Measurements from ENCODE around the gene GSS.

GSS gene

DNA sequence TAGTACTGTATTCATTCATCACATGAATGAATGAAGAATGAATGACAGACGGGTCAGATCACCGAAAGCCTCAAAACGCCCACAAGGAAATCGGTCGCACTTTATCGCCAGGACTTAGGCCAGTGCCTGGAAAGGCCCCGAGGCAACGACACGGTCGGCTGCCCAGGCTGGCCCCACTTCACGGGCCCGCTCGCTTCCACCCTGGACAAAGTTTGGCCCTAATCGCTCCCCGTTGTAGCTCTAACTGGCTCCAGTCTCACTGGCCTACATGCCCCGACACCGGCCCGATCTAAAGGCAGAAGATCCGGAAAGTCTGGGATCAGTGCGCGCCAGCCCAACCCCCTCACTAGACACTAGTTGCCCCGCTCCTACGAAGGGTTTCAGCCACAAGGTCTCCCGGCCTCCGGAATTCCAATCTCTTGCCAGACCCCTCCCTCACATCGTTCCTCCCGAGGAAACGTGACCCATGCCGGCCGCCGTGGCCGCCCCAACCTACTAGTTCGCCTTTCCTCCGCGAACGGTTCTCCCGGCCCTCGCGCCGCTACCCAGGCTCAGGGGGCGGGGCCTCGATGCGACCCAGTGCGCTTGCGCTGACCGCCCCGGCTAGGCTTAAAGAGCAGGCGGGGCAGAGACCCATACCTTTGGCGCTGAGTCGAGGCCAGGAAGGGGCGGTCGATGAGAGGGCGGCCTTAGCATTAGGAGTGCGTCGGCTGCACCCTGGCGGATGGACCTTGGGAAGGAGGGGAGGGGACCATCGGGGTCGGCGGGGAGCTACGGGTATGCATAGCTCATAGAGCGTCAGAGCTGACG lies at the start of gene GSS, which contains the start of gene MYH7B:
GSS (minus strand) TSS at position 576 of the 810 bp plus-strand sequence. CDS start 3,954 bp downstream, outside the sequence.
MYH7B (plus strand) TSS at position 638 of the 810 bp plus-strand sequence. CDS start 22,138 bp downstream, outside the sequence.
- DNase-seq = peak; percentile 98

DNA sequence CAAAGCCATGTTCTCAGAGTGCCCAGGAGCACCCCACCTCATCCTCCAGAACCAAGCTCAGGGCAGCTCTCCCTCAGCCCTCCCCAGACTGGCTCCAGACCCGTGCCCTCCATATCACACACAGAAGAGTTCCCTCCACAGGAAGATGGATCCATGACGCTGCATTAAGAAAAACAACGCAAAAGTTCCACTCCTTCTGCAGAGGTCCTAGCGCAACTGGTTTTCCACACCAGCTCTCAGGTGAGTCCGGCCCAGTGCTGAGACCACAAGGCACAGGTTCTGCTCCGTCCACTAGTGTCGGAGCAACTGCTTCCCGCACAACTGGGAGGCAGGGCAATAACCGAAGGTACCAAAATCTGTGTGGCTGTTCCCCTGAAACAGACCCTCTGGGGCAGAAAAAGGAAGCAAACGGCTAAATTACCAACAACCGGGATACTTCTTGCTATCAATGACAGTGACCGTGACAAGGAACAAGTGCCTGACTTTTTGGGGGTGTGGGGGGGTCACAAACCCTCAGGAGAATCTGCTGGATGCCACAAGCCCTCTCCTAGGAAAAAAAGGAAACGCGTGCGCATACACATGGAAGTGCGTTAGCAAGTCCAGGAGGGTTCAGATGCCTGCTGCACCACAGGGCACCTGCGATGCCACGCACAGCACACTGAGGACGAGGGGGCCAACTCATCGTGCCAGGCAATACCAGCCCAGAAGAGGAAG lies 49.3 kb upstream of the GSS start:
- no peak for DNase-seq

DNA sequence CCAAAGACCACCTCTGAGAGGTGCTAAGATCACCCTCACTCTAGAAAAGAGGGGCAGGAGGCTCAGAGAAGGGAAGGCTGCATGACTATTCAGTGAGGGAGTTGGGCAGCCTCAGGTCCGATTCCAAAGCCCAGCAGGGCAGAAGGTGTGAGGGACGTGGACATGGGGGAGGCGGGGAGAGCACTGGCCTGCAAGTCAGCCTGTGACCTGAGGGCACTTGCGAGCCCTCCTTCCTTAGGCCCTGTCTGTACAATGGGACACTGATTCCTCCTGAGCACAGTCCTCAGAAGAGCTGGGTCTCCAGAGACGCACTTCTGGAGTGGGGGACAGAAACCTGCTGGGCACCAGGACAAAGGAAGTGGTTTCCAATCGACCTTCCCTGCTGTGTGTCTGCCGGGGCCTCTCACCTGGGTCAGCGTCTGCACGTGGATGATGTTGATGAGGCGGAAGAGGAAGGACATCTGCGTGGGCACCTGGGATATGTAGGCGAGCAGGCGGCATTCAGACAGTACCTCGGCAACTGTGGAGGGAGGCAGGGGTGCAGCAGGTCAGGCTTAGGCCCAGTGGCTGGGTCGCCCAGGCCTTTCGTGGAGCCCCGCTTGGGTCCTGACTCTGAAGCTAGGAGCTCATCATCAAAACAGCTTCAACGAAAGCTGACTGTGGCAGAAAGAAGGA lies 48.6 kb upstream of the GSS start:
- DNase-seq = no peak

DNA sequence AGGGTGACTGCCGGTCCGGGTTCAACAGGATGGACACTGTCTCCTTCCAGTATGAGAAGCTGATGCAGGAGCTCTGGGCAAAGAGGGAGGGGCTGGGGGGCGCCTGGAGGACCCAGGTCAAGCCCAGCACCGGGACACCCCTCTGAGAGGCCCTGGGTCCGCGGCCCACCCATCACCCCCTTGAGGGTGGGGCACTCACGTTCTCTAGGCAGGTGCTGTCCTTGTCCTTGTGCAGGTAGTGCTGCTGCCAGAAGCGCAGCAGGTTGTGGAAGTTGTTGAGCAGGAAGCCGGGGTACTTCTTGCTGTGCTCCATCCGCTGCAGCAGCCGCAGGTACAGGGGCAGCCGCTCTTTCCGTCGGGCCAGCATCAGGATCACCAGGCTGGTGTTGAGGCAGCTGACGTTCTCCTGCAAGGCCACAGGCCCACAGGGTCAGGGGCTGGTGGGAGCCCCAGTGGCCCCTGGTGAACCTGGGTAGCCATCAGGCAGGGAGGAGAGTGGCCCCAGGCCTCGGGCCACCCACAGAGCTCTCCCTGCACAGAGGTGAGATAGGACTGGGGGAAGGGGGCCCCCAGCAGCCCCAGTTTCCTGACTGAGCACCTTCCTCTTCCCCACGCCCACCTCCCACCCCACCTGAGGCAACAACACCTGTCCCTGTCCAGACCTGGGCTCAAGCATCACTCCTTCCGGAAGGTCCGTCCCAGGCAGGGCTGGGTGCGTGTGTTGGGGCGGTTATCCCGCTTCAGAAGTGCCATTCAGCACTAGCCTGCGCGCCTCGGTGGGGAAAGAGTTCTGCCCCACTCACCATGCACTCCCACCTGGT lies 47.8 kb upstream of the GSS start:
- no peak for DNase-seq

DNA sequence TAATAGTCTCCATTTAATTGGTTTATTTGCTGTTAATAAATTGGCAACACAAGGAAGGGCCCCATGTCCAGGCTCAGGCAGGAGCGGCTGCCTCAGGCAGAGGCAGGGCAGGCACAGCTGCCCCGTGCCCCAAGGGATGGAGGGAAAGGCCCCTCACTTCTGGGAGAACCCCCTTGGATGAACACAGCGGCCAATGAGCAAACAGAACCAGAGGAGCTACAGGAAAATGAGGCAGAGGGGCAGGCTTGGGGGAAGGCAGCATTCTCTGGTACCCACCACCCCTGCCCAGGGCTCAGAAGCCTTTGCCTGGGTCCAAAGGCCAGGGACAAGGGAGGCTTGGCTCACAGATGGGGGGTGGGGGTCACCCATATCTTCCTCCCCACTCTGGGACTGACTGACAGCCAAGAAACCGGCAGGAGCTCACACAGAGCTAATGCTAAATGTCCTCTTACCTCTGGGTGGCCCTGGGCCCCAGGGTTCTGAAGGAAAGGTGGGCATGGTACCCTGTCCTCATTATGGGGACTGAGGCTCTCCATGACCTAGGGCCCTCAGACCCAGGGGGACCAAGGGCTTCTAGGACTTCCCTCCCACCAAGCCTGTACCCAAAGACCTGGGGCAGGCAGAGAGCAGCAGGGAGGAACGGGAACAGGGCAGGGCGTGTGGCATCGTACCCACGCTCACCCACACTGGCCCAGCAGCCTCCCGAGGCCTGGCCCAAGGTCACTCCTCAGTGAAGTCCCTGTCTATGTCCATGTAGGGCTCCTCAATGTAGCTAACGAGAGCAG lies 47.0 kb upstream of the GSS start:
- DNase-seq = no peak

DNA sequence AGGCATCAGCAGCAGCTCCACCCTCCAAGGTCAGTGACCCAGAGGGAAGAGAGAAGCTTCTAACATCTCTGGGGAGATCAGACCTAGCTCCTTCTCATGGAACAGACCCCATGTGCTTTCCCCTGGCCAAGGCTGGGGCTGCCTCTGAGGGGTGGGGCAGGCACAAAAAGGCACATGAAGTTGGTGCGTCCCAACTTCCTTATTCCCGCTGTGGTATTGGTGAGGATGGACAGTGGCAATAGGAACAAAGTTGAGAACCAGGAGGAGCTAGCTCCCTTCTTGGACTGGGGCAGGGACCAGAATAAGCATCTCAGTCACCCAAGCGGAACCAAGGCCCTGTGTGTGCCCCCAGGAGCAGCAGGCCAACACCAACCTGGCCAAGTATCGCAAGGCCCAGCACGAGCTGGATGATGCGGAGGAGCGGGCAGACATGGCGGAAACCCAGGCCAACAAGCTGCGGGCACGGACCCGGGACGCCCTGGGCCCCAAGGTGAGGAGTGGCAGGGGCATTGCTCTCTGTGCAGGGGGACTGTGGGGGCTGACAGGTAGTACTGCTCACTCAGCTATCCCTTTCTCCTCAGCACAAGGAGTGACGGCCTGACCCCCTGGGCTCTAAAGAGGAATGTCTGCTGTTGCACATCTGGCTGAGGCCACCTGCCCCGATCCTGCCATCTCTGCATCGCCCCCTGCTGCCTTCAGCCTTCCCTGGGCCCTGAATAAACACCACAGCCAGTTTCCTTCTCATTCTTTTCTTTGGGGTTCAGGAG lies 46.2 kb upstream of the GSS start:
- DNase-seq = no peak

DNA sequence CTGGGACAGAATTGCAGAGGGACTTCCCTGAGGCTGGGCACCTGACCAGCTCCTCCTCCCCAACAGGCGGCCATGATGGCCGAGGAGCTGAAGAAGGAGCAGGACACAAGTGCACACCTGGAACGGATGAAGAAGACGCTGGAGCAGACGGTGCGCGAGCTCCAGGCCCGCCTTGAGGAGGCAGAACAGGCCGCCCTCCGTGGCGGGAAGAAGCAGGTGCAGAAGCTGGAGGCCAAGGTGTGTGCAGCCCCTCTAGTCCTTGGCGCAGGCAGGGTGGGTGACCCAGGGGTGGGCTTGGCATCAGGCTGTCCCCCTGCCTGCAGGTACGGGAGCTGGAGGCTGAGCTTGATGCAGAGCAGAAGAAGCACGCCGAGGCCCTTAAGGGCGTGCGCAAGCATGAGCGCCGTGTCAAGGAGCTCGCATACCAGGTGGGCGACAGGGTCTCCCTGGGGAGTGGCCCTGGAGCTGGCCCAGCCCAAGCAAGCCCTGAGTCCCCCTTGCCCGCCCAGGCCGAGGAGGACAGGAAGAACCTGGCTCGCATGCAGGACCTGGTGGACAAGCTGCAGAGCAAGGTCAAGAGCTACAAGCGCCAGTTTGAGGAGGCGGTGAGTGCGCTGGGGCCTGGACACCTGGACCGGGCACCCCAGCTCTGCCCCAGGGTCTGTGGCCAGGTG lies 45.5 kb upstream of the GSS start:
- DNase-seq = no peak

DNA sequence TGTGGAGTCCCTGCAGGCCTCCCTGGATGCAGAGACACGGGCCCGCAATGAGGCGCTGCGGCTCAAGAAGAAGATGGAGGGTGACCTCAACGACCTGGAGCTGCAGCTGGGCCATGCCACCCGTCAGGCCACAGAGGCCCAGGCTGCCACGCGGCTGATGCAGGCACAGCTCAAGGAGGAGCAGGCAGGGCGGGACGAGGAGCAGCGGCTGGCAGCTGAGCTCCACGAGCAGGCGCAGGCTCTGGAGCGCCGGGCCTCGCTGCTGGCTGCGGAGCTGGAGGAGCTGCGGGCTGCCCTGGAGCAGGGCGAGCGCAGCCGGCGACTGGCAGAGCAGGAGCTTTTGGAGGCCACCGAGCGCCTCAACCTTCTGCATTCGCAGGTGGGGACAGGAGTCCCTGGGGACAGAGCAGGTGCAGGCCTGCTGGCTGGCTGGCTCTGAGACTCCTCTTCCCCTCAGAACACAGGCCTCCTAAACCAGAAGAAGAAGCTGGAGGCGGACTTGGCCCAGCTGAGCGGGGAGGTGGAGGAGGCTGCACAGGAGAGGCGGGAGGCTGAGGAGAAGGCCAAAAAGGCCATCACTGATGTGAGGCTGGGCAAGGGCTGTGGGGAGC lies 44.8 kb upstream of the GSS start:
- DNase-seq = no peak

DNA sequence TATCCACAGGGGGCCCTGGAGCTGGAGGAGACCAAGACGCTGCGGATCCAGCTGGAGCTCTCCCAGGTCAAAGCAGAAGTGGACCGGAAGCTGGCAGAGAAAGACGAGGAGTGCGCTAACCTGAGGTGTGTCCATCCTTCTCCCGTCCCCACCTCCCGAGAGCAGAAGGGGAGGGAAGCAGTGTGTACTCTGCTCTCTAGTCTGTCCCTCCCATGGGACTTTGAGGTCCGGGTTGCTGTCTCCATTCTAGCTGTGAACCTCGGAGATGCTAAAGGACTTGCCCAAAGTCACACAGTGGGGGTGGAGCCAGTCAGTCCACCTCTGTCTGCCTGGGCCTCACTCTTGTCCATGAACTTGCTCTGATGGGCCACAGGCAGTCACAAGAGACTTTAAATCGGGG lies 44.2 kb upstream of the GSS start:
- DNase-seq = no peak

DNA sequence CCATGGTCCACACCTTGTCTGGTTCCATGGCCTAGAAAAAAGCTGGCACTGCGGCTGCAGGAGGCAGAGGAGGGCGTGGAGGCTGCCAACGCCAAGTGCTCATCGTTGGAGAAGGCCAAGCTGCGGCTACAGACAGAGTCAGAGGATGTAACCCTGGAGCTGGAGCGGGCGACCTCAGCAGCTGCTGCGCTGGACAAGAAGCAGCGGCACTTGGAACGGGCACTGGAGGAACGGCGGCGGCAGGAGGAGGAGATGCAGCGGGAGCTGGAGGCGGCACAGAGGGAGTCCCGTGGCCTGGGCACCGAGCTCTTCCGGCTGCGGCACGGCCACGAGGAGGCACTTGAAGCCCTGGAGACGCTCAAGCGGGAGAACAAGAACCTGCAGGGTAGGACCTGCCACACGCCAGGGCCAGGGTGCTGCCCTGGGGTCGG lies 43.4 kb upstream of the GSS start:
- DNase-seq = no peak

DNA sequence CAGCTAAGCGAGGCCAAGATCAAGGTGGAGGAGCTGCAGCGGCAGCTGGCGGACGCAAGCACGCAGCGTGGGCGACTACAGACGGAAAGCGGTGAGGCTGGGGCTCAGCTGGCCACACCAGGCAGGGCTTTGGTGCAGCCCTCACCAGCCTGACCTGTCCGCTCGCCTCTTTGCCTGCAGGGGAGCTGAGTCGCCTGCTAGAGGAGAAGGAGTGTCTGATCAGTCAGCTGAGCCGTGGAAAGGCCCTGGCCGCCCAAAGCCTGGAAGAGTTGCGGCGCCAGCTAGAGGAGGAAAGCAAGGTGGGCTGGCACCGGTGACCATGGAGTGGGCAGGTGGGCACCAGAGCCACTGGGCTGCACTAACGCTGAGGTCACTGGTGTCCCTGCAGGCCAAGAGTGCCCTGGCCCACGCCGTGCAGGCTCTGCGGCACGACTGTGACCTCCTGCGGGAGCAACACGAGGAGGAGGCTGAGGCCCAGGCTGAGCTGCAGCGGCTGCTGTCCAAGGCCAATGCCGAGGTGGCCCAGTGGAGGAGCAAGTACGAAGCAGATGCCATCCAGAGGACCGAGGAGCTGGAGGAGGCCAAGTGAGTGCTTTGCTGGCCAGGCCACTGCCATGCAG lies 42.8 kb upstream of the GSS start:
- DNase-seq = no peak

DNA sequence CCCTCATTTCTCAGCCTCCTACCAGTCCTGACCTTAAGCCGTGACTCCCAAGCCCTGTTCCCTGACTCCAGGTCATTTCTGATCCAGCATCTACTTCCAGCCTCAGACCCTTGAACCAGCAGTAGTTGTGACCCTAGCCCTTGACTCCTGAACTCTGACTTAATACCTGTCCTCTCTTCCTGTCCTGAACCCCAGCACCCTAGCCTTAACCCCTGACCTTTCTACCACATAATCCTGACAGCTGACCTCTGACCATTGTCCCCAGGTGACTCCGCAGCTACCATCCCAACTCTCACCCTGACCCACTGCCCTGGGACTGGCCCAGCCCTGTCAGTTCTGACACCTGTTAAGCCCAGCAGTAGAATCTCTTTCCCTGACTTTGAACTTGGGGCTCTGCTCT lies 42.2 kb upstream of the GSS start:
- DNase-seq = no peak

DNA sequence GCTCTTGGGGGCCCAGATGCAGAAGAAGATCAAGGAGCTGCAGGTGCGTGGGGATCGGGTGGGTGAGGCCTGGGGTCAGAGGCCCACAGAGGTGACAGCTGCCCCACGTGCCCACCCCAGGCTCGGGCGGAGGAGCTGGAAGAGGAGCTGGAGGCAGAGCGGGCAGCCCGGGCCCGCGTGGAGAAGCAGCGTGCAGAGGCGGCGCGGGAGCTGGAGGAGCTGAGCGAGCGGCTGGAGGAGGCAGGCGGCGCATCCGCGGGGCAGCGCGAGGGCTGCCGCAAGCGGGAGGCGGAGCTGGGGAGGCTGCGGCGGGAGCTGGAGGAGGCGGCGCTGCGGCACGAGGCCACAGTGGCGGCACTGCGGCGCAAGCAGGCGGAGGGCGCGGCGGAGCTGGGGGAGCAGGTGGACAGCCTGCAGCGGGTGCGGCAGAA lies 41.5 kb upstream of the GSS start:
- no peak for DNase-seq

DNA sequence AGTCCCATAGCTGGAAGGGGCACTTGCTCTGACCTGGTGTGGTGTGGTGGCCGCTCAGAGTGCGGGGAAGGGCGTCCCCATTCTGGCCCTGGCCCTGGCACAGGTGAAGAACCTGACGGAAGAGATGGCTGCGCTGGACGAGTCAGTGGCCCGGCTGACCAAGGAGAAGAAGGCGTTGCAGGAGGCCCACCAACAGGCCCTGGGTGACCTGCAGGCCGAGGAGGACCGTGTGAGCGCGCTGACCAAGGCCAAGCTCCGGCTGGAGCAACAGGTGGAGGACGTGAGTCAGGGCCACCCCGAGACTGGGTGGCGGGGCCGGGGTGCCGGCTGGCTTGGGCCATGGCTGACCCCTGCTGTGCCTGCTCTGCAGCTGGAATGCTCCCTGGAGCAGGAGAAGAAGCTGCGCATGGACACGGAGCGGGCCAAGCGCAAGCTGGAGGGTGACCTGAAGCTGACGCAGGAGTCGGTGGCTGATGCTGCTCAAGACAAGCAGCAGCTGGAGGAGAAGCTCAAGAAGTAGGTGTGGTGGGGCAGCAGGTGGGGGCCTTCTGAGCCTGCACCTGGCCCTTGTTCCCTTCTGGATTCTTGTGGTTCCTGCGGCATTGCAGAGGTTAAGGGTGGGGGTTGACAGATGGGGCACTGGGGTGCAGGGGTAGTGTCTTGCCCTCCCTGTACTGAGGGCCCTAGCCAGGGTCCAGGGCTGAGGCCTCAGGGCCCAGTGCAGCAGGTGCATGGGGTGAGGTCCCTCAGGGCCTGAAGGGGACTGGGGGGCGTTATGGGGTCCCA lies 40.8 kb upstream of the GSS start:
- DNase-seq = no peak

DNA sequence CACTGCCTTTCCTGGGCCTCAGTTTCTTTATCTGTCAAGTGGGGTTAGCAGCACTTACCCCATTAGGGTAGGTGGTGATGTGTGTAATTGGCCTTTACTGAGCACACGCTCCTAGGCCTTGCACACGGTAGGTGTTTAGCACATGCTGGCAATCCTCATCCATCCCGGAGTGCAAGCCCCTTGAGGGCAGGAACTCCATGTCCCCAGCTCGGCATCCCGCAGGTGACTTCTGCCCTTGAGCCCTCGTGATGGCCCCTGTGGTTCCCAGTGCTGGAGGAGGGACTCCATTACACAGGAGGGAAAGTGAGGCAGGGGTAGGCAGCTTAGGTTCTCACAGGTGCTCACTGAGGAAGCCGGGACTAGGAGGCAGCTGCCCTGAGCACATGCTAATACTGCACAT lies 40.1 kb upstream of the GSS start:
- DNase-seq = no peak

DNA sequence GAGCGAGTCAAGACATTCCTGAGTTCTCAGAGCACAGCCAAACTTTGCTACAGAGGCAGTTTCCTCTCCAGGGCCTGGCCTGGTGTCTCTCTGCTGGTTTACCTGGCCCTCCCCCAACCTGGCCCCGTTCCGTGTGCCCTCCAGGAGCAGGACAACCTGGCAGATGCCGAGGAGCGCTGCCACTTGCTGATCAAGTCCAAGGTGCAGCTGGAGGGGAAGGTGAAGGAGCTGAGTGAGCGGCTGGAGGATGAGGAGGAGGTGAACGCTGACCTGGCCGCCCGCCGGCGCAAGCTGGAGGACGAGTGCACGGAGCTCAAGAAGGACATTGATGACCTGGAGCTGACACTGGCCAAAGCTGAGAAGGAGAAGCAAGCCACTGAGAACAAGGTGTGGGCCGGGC lies 39.6 kb upstream of the GSS start:
- DNase-seq = no peak

DNA sequence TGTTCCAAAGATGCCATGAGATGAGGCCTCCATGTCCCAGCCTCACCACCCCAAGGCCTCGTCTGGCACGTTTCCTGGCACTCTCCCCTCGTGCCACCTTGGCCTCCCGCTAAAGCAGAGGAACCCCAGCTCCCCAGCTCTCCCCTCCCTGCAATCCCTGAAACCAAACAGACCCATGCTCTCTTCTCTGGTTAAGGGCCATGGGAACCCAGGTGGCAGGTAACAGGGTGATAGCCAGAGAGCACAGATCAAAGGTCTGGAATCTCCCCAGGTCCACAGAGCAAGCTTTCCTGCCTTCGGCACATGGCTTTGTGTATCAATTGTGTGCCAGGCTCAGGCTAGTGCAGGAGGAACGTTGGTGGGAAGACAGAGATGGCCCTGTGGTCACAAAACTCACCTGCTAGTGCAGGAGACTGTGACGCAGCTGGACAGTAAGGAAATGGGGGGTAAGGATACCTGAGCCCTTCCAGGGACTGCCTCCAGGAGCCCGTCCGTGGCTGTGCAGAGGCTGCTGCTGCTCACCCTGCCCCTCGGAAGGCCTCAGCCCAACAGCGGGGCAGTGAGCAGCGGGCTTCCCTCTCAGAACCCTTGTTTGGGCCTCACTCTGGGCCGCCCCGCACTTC lies 39.0 kb upstream of the GSS start:
- DNase-seq = no peak

DNA sequence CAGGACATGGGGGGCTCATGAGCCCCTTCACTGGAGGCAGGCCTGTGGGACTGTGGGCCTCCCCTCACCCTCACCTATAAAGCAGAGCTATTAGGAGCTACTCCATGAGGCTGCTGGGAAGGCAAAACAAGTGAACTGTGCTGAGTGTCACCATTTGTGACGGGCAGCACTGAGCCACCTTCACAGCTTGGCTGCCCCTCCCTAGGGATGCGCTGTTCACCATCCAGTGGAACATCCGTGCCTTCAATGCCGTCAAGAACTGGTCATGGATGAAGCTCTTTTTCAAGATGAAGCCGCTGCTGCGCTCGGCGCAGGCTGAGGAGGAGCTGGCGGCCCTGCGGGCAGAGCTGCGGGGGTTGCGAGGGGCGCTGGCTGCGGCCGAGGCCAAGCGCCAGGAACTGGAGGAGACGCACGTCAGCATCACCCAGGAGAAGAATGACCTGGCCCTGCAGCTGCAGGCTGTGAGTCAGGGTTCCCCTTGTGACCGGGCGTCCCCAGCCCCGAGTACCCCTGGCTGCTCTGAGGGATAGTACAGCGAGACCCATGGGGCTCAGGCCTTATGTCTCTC lies 38.4 kb upstream of the GSS start:
- DNase-seq = no peak

Measured in OCI-M1 (cell line).